Measurements from ENCODE around the gene SWSAP1.

- TF ChIP-seq EP300 (IDR thresholded peaks at IDR 0.05) (no peak), CTCF (IDR thresholded peaks at IDR 0.05) (peak in 5 of 7 experiments; percentile 15 to 51 (median 41))
Observed at GRCh38 chr19:11378319-11379189, 4.1 kb downstream of the SWSAP1 start.

Data from stomach (tissue), 4 donors.